Osteoblast (primary cell): ENCODE measurements around the gene NCS1. TPM values are rescaled to one million over a fixed set of nuclear protein-coding genes. Genes with fewer than 3 reads are reported as not detected.

ENCODE experiments used
- DNase-seq: peaks from one replicate; pipeline ENCODE4 v3.0.0; 2011; ENCODE audit warnings: low spot score, mixed read lengths; ENCODE audit not compliant: insufficient read length; ENCODE audit errors: missing footprints
- H2AFZ ChIP-seq: 2 replicates; pipeline ENCODE4 v1.6.0; 2011; ENCODE audit warnings: mild to moderate bottlenecking, low read length
- H3K27ac ChIP-seq: 2 replicates; pipeline ENCODE4 v1.5.1; 2011; ENCODE audit warnings: mild to moderate bottlenecking, low read depth, low read length, moderate library complexity
- H3K27me3 ChIP-seq: 2 replicates; pipeline ENCODE4 v1.6.0; 2012; ENCODE audit warnings: mild to moderate bottlenecking, control low read depth, inconsistent platforms, low read length, moderate library complexity; ENCODE audit not compliant: insufficient read depth
- H3K36me3 ChIP-seq: 2 replicates; pipeline ENCODE4 v1.5.1; 2011; ENCODE audit warnings: mild to moderate bottlenecking, low read length, control low read depth, moderate library complexity; ENCODE audit not compliant: insufficient read depth
- H3K4me1 ChIP-seq: 2 replicates; pipeline ENCODE4 v1.5.1; 2011; ENCODE audit warnings: mild to moderate bottlenecking, low read length, control low read depth, moderate library complexity; ENCODE audit not compliant: insufficient read depth
- H3K4me2 ChIP-seq: 2 replicates; pipeline ENCODE4 v1.6.0; 2011; ENCODE audit warnings: mild to moderate bottlenecking, low read length; ENCODE audit not compliant: insufficient read depth
- H3K4me3 ChIP-seq: fragments of 200-600 bp; sonication (generic); 3 replicates; pipeline ENCODE4 v1.5.1; 2012; ENCODE audit warnings: mild to moderate bottlenecking, low read length, inconsistent platforms; ENCODE audit not compliant: insufficient read depth
- H3K79me2 ChIP-seq: 2 replicates; pipeline ENCODE4 v1.6.0; 2012; ENCODE audit warnings: mild to moderate bottlenecking, low read length, control low read depth, inconsistent platforms; ENCODE audit not compliant: insufficient read depth
- H3K9me3 ChIP-seq: 2 replicates; pipeline ENCODE4 v1.5.1; 2011; ENCODE audit warnings: low read depth, low read length, control low read depth
- H4K20me1 ChIP-seq: 2 replicates; pipeline ENCODE4 v1.6.0; 2012; ENCODE audit warnings: mild to moderate bottlenecking, low read length, control low read depth; ENCODE audit not compliant: insufficient read depth
- total RNA-seq: library from RNA; depleted of rRNA; stranded (reverse); fragments of >200 nt; gene quantifications from 2 replicates; pipeline ENCODE4 v1.2.3, GENCODE V29; 2012
- TF ChIP-seq, protein P1 (sequence below): IDR thresholded peaks from 2 replicates; pipeline ENCODE4 v1.5.1; 2011; ENCODE audit warnings: mild to moderate bottlenecking, low read depth, low read length, moderate library complexity; ENCODE audit errors: extremely low read depth

Gene NCS1
- total RNA-seq, 1 donor, result 49.9 TPM

- Histone ChIP-seq H2AFZ (no peak overlapping the region), H3K4me2 (no peak overlapping the region), H3K9me3 (no peaks in the 10 kb centered on the region), H3K36me3 (peaks cover 12% of the 10 kb centered on the region), H3K79me2 (peaks cover 60% of the 10 kb centered on the region), H3K4me3 (no peak overlapping the region), H3K27me3 (no peaks in the 10 kb centered on the region), H3K4me1 (peaks cover 11% of the 10 kb centered on the region), H4K20me1 (peaks cover 33% of the 10 kb centered on the region), H3K27ac (no peak overlapping the region)
- peak; percentile 22 for DNase-seq
- TF ChIP-seq, protein P1, sequence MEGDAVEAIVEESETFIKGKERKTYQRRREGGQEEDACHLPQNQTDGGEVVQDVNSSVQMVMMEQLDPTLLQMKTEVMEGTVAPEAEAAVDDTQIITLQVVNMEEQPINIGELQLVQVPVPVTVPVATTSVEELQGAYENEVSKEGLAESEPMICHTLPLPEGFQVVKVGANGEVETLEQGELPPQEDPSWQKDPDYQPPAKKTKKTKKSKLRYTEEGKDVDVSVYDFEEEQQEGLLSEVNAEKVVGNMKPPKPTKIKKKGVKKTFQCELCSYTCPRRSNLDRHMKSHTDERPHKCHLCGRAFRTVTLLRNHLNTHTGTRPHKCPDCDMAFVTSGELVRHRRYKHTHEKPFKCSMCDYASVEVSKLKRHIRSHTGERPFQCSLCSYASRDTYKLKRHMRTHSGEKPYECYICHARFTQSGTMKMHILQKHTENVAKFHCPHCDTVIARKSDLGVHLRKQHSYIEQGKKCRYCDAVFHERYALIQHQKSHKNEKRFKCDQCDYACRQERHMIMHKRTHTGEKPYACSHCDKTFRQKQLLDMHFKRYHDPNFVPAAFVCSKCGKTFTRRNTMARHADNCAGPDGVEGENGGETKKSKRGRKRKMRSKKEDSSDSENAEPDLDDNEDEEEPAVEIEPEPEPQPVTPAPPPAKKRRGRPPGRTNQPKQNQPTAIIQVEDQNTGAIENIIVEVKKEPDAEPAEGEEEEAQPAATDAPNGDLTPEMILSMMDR, result no peak
Measured at GRCh38 chr9:130217838-130218237, 45.6 kb downstream of the NCS1 start.

DNA sequence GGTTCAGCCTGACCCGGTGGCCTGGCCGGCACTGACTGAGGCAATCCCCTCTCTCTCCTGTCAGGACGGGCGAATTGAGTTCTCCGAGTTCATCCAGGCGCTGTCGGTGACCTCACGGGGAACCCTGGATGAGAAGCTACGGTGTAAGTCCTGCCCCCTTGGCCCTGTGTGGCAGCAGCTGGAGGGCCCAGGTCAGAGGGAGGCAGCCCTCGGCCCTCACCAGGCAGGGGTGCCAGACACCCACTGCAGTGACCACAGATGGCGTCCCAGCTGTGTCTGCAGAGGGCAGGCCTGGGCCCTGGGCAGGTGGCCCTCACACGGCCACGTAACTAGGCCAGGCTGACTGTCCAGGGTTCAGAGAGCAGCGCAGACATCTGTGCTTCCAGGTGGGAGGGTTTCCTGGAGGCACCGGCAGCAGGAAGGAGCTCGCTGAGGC, 47.5 kb downstream of the NCS1 start:
- peaks cover 24% of the 10 kb centered on the region for H4K20me1 ChIP-seq
- DNase-seq, result no peak
- no peaks in the 10 kb centered on the region for H3K9me3 ChIP-seq
- H3K36me3 ChIP-seq, result peaks cover 20% of the 10 kb centered on the region
- no peak overlapping the region for H3K4me3 ChIP-seq
- H3K4me1 ChIP-seq, result peaks cover 10% of the 10 kb centered on the region
- no peaks in the 10 kb centered on the region for H3K27me3 ChIP-seq
- H3K27ac ChIP-seq, result no peak overlapping the region
- H3K4me2 ChIP-seq, result no peak overlapping the region
- peaks cover 45% of the 10 kb centered on the region for H3K79me2 ChIP-seq
- TF ChIP-seq, protein P1, result no peak
- H2AFZ ChIP-seq, result no peak overlapping the region

DNA sequence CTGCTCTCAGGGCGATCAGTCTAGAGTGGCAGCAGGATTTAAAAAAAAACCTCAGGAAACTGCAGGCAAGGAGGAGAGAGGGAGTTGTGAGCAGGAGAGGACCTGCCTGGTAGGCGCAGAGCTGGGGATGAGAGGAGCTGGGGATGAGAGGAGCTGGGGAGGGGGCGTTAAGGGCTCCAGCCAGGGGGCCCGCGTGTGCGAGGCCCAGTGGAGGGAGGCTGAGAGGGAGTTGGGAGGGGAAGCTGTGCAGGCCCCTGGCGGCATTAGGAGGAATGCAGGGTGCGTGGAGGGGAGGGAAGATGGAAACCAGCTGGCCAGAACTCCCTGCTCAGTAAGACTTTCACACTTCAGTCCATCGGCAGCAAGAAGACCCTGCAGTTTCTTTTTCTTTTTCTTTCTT, 48.1 kb downstream of the NCS1 start:
- Histone ChIP-seq H3K79me2 (peaks cover 38% of the 10 kb centered on the region), H2AFZ (no peak overlapping the region), H3K4me3 (no peak overlapping the region), H3K36me3 (peaks cover 25% of the 10 kb centered on the region), H3K4me2 (no peak overlapping the region), H3K4me1 (peaks cover 6% of the 10 kb centered on the region), H3K27me3 (no peaks in the 10 kb centered on the region), H4K20me1 (peaks cover 17% of the 10 kb centered on the region), H3K27ac (no peak overlapping the region), H3K9me3 (no peaks in the 10 kb centered on the region)
- DNase-seq, result peak; percentile 73
- TF ChIP-seq, protein P1, result no peak

GRCh38 chr9:130222833-130223232, 50.6 kb downstream of the NCS1 start:
- peak; percentile 14 for DNase-seq
- no peak overlapping the region for H3K4me3 ChIP-seq
- H2AFZ ChIP-seq, result no peak overlapping the region
- peaks cover 4% of the 10 kb centered on the region for H4K20me1 ChIP-seq
- TF ChIP-seq, protein P1, result no peak
- no peak overlapping the region for H3K27ac ChIP-seq
- H3K27me3 ChIP-seq, result no peaks in the 10 kb centered on the region
- H3K36me3 ChIP-seq, result peaks cover 47% of the 10 kb centered on the region
- H3K79me2 ChIP-seq, result peaks cover 19% of the 10 kb centered on the region
- H3K4me1 ChIP-seq, result no peaks in the 10 kb centered on the region
- no peak overlapping the region for H3K4me2 ChIP-seq
- peaks cover 4% of the 10 kb centered on the region for H3K9me3 ChIP-seq
